ENCODE data around the gene RNH1.

DNA sequence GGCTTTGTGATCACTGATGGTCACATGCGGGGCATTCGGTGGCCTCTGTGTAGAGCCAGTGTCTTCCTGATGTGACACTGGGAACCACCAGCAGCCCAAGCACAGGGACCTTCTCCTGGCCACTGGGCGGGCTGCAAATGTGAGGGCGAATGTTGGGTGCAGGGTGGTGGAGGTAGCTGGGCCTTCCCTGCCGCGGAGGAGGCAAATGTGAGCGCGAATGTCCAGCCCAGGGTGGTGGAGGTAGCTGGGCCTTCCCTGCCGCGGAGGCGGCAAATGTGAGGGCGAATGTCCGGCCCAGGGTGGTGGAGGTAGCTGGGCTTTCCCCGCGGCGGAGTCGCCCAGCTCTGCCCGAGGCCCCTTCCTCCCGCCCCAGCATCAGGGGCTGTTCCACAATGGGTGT, 33.6 kb downstream of the RNH1 start:
- no peak for TF ChIP-seq EZH2 (IDR thresholded peaks at IDR 0.05; ENCODE audit: insufficient read depth, poor library complexity, severe bottlenecking)
- TF ChIP-seq EZH2phosphoT487 (IDR thresholded peaks at IDR 0.05; ENCODE audit: insufficient read depth, low read depth) = no peak
